22Rv1 (cell line): ENCODE measurements around the gene LOC128125822.

Experiments
- ZFX ChIP-seq: fragments of 450-650 bp; IDR thresholded peaks from 2 replicates; pipeline ENCODE4 v1.6.1; 2017; ENCODE audit warnings: antibody characterized with exemption, borderline replicate concordance
- TF ChIP-seq, protein P1 (sequence below): fragments of 450-650 bp; IDR thresholded peaks from 2 replicates; pipeline ENCODE4 v1.5.1; 2017; ENCODE audit warnings: mild to moderate bottlenecking

DNA sequence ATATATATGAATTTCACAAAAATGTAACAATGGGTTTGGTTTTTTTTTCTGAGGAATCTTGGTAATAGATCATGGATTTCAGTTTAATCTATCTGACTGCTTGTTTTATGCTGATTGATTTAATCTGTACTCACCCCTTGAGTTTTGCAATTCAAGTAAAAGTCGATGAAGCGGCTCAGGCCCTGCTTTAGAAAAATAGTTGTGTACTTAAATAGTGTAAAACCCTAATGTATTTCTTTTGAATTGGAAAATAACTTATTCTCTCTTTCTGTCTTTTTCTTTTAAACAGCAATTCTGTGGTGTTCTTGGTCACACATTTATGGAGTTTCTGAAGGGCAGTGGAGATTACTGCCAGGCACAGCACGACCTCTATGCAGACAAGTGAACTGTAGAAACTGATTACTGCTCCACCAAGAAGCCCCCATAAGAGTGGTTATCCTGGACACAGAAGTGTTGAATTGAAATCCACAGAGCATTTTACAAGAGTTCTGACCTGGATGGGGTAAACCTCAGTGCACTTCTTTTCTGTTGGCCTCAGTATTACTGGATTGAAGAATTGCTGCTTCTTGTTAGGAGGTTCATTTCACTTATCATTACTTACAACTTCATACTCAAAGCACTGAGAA, 4.0 kb downstream of the LOC128125822 start:
- TF ChIP-seq, protein P1, sequence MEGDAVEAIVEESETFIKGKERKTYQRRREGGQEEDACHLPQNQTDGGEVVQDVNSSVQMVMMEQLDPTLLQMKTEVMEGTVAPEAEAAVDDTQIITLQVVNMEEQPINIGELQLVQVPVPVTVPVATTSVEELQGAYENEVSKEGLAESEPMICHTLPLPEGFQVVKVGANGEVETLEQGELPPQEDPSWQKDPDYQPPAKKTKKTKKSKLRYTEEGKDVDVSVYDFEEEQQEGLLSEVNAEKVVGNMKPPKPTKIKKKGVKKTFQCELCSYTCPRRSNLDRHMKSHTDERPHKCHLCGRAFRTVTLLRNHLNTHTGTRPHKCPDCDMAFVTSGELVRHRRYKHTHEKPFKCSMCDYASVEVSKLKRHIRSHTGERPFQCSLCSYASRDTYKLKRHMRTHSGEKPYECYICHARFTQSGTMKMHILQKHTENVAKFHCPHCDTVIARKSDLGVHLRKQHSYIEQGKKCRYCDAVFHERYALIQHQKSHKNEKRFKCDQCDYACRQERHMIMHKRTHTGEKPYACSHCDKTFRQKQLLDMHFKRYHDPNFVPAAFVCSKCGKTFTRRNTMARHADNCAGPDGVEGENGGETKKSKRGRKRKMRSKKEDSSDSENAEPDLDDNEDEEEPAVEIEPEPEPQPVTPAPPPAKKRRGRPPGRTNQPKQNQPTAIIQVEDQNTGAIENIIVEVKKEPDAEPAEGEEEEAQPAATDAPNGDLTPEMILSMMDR, result no peak
- TF ChIP-seq ZFX, result no peak
